Measurements from ENCODE around the gene LRRC75A.

Gene LRRC75A

DNA sequence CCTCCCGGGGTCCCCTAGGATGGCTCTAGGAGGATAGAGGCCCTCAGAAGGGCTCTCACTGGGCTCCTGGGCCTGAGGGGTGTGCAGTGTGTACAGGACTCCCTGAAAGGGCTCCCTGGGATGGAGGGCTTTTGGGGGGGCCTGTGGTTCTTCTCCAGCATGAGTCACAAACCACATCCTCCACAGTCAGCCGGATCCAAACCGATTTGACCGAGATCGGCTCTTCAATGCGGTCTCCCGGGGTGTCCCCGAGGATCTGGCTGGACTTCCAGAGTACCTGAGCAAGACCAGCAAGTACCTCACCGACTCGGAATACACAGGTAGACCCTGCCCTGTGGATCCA is 72.1 kb downstream of the LRRC75A start:
- TF ChIP-seq, protein P1, sequence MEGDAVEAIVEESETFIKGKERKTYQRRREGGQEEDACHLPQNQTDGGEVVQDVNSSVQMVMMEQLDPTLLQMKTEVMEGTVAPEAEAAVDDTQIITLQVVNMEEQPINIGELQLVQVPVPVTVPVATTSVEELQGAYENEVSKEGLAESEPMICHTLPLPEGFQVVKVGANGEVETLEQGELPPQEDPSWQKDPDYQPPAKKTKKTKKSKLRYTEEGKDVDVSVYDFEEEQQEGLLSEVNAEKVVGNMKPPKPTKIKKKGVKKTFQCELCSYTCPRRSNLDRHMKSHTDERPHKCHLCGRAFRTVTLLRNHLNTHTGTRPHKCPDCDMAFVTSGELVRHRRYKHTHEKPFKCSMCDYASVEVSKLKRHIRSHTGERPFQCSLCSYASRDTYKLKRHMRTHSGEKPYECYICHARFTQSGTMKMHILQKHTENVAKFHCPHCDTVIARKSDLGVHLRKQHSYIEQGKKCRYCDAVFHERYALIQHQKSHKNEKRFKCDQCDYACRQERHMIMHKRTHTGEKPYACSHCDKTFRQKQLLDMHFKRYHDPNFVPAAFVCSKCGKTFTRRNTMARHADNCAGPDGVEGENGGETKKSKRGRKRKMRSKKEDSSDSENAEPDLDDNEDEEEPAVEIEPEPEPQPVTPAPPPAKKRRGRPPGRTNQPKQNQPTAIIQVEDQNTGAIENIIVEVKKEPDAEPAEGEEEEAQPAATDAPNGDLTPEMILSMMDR (IDR thresholded peaks at IDR 0.05; ENCODE audit: extremely low read depth, insufficient read depth, missing control alignments): no peak
- peak; percentile 18 for DNase-seq (ENCODE audit: low spot score)
- in situ Hi-C loops (cut with MboI; ENCODE audit: low pct_unique_long_range_greater_than_20kb, low sequenced_read_pairs, unreplicated experiment): no loop called here

DNA sequence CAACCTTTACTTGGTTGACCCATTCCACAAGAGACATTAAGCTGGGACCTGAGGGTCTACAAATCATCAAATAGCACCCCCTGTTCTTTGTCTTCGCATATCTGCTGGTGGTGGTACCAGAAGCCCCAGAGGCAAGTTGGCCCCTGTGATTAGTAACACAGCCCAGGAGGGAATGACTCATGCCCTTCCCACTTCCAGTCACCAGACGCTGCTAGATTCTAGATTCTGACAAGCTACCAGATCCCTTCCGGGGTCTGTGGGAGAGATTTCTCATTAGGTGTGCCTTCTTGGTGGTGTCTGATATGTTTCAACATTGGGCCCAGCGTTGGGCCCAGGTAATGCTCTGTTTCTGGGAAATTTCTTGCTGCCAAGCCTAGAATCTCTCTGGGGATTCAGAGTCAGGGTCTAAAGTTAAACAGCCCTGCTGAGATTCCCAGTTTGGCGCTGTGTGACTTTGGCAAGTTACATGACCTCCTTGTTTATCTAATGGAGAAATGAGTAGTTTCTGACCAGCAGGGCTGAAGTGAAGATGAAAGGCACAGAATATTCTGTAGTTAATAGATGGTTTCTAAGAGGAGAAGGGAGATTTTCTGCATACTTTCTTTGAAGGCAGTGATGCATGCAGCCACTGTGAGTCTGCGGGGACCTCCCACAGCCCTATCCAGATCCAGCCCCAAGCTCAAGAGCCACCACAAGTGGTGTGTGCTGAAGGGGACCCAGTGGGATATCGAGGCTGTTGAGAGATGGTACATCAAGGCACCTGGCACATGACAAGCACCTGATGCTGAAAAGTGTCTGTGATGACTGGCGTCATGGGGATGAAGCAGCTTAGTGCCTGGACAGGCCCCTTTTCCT is 72.7 kb downstream of the LRRC75A start:
- in situ Hi-C loops (cut with MboI; ENCODE audit: low pct_unique_long_range_greater_than_20kb, low sequenced_read_pairs, unreplicated experiment): no loop called here
- DNase-seq (ENCODE audit: low spot score): peak; percentile 61
- TF ChIP-seq, protein P1 (IDR thresholded peaks at IDR 0.05; ENCODE audit: extremely low read depth, insufficient read depth, missing control alignments): no peak

DNA sequence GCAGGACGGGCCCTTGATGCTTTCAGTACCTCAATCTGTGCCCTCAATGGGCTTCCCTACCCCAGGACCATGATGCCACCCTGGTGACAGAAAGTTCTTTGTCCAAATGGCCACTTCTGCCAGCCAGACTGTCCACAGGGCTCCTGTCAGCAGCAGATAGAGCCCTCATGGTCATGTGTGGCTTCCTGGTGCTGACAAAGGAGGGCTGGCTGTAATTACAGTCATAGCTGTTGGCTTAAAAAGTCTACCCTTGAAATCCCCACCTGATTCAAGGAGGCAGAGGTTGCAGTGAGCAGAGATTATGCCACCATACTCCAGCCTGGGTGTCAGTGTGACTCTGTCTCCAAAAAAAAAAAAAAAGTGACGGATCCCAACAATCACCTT is 73.3 kb downstream of the LRRC75A start:
- TF ChIP-seq, protein P1 (IDR thresholded peaks at IDR 0.05; ENCODE audit: extremely low read depth, insufficient read depth, missing control alignments): no peak
- DNase-seq (ENCODE audit: low spot score): peak; percentile 19

GRCh38 chr17:16417896-16418684 is 73.9 kb downstream of the LRRC75A start:
- in situ Hi-C loops (cut with MboI; ENCODE audit: low pct_unique_long_range_greater_than_20kb, low sequenced_read_pairs, unreplicated experiment): no loop called here
- DNase-seq (ENCODE audit: low spot score): no peak
- TF ChIP-seq, protein P1 (IDR thresholded peaks at IDR 0.05; ENCODE audit: extremely low read depth, insufficient read depth, missing control alignments): no peak

More for the DNA sequence above, 73.3 kb downstream of the LRRC75A start:
- in situ Hi-C loops (cut with MboI; ENCODE audit: low pct_unique_long_range_greater_than_20kb, low sequenced_read_pairs, unreplicated experiment): no loop called here

GRCh38 chr17:16417399-16417798 is 74.6 kb downstream of the LRRC75A start:
- TF ChIP-seq, protein P1 (IDR thresholded peaks at IDR 0.05; ENCODE audit: extremely low read depth, insufficient read depth, missing control alignments): no peak
- DNase-seq (ENCODE audit: low spot score): no peak
- in situ Hi-C loops (cut with MboI; ENCODE audit: low pct_unique_long_range_greater_than_20kb, low sequenced_read_pairs, unreplicated experiment): no loop called here

DNA sequence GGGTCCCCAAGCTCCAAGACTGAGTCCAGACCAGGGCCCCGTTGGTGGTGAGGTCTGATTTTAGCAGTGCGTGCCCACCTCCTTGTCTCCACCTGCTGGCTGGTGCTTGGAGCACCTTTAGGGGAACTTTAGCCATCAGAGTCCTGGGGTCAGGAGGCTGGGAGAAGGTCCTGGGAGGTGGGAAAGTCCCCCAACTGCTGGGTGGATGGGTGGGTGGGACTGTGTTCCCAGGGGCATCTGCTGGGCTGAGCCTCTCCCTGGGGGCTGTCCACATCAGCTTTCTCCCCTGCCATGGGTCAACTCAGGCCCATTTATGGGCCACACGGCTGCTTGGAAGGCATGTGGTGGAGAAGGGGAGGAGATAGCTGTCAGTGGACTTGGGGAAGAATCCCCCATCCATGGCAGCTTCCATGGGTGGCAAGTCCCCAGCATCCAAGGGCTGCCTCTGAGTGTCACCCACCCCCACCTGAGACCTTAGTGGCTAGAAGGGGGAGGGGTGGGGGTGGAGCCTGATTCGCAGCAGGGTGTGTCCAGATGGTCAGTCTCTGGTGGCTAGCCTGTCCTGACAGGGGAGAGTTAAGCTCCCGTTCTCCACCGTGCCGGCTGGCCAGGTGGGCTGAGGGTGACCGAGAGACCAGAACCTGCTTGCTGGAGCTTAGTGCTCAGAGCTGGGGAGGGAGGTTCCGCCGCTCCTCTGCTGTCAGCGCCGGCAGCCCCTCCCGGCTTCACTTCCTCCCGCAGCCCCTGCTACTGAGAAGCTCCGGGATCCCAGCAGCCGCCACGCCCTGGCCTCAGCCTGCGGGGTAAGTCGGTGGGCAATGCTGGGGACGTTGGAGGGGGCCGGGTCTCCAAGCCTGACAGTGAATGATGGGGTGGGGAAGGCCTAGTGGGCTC is 76.7 kb downstream of the LRRC75A start, which contains the start of gene TRPV2:
Gene TRPV2 (plus strand): TSS at position 541 of the 894 bp plus-strand sequence. CDS start 2,098 bp downstream, outside the sequence.
- peak; percentile 74 for DNase-seq (ENCODE audit: low spot score)
- in situ Hi-C loops (cut with MboI; ENCODE audit: low pct_unique_long_range_greater_than_20kb, low sequenced_read_pairs, unreplicated experiment): no loop called here
- TF ChIP-seq, protein P1 (IDR thresholded peaks at IDR 0.05; ENCODE audit: extremely low read depth, insufficient read depth, missing control alignments): peak; percentile 87

Measured in GM13977 (cell line).